Tibial nerve (tissue), 4 donors: ENCODE data around the gene DCTN5. TPM values are rescaled to one million over a fixed set of nuclear protein-coding genes. Genes with fewer than 3 reads are reported as not detected.

ENCODE experiments used
- DNase-seq, 2 donors: peaks; one replicate each; pipeline ENCODE4 v3.0.0-alpha.2; 2019; ENCODE audit warnings: low spot score in 2 of 2
- H3K27ac ChIP-seq, 4 donors: fragments of 200-600 bp; sonication (generic) in 3 of 4; one replicate each; pipeline ENCODE4 v1.5.1; 2017 to 2019; ENCODE audit warnings: mild to moderate bottlenecking in 1 of 4
- H3K27me3 ChIP-seq, 2 donors: fragments of 200-600 bp; sonication (generic) in 1 of 2; one replicate each; pipeline versions ENCODE4 v1.5.1 to v1.6.0; 2017 to 2019
- H3K36me3 ChIP-seq, 3 donors: fragments of 200-600 bp; sonication (generic); one replicate each; pipeline ENCODE4 v1.5.1; 2018 to 2019
- H3K4me1 ChIP-seq, 4 donors: fragments of 200-600 bp; sonication (generic) in 3 of 4; one replicate each; pipeline ENCODE4 v1.5.1; 2017 to 2019
- H3K4me3 ChIP-seq, 4 donors: fragments of 200-600 bp; sonication (generic) in 3 of 4; one replicate each; pipeline ENCODE4 v1.5.1; 2017 to 2019; ENCODE audit warnings: mild to moderate bottlenecking in 1 of 4, moderate library complexity in 1 of 4
- H3K9me3 ChIP-seq, 4 donors: fragments of 200-600 bp; sonication (generic) in 3 of 4; one replicate each; pipeline ENCODE4 v1.5.1; 2017 to 2019
- EP300 ChIP-seq, 2 donors: sonication (generic); formaldehyde crosslinking; IDR thresholded peaks; one replicate each; pipeline ENCODE4 v1.6.1; 2017; ENCODE audit warnings: antibody characterized with exemption in 2 of 2, mild to moderate bottlenecking in 1 of 2
- POLR2A ChIP-seq, 2 donors: fragments of 450-650 bp; IDR thresholded peaks; one replicate each; pipeline ENCODE4 v1.6.1; 2017; ENCODE audit warnings: antibody characterized with exemption in 2 of 2, mild to moderate bottlenecking in 2 of 2, moderate library complexity in 2 of 2
- WGBS, 2 donors: methylation state at CpG; one replicate each; pipeline ENCODE4 v1.1.5; 2018; 5-methylcytosine and 5-hydroxymethylcytosine counted together
- total RNA-seq, 4 donors: library from RNA; depleted of rRNA; stranded (reverse); fragments of >200 nt; gene quantifications; one replicate each; pipeline ENCODE4 v1.1.0, GENCODE V29; 2016
- TF ChIP-seq, protein P1 (sequence below), 5 experiments: fragments of 200-600 bp in 3 of 5; fragments of 450-650 bp in 2 of 5; sonication (generic) in 3 of 5; IDR thresholded peaks; one replicate each; pipeline ENCODE4 v1.5.1; 2016 to 2019; ENCODE audit warnings: antibody characterized with exemption in 5 of 5, mild to moderate bottlenecking in 3 of 5, moderate library complexity in 2 of 5

The DCTN5 gene
- total RNA-seq, 4 donors from 2014 or later: 23.1 to 28.8 (median 27.3) TPM

DNA sequence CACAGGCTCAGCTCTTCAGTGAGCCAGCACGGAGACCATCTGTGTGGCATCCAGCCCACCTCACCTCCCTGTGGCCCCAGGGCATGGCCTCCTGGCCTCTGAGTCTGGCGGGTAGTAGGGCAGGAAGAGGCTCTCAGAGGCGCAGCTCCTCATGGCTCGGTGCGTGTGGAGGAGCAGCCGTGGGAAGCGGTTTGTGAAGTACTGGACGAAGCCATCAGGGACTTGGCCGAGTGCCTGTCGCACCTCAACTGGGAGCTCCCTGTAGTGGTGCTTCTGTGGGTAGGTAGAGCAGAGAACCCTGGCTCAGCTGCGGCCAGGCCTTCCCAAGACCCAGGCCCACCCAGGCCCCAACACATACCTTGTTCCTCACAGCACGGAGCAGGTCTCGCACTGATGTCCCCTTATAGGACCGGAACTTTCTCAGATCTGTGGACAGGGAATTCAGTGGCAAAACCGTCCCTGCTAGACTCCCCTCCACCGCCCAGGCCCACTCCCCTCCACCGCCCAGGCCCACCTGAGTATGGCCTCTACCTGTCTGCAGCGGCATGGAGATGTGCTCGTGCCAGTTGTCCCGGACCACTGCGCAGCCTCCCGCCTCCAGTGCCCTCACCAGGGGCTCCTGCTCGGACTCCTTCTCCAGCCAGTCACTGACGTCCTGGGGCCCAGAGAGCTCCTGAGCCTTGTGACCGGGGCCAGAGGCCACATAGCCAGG lies 49.7 kb downstream of the DCTN5 start:
- no peak for DNase-seq
- H3K27me3 ChIP-seq: no peaks in the 10 kb centered on the region
- no peaks in the 10 kb centered on the region for H3K9me3 ChIP-seq
- WGBS, 2 donors: 92 to 93% methylated on average over 19 to 24 of the region's 25 CpGs
- TF ChIP-seq EP300 (IDR thresholded peaks at IDR 0.05): no peak
- TF ChIP-seq POLR2A (IDR thresholded peaks at IDR 0.05): no peak
- TF ChIP-seq, protein P1, sequence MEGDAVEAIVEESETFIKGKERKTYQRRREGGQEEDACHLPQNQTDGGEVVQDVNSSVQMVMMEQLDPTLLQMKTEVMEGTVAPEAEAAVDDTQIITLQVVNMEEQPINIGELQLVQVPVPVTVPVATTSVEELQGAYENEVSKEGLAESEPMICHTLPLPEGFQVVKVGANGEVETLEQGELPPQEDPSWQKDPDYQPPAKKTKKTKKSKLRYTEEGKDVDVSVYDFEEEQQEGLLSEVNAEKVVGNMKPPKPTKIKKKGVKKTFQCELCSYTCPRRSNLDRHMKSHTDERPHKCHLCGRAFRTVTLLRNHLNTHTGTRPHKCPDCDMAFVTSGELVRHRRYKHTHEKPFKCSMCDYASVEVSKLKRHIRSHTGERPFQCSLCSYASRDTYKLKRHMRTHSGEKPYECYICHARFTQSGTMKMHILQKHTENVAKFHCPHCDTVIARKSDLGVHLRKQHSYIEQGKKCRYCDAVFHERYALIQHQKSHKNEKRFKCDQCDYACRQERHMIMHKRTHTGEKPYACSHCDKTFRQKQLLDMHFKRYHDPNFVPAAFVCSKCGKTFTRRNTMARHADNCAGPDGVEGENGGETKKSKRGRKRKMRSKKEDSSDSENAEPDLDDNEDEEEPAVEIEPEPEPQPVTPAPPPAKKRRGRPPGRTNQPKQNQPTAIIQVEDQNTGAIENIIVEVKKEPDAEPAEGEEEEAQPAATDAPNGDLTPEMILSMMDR (IDR thresholded peaks at IDR 0.05): no peak
- H3K4me3 ChIP-seq: no peak overlapping the region
- H3K36me3 ChIP-seq: peaks cover 0 to 62% (median 17%) of the 10 kb centered on the region in 3 donors
- H3K27ac ChIP-seq: no peak overlapping the region
- peaks cover 0 to 9% (median 0%) of the 10 kb centered on the region in 4 donors for H3K4me1 ChIP-seq

DNA sequence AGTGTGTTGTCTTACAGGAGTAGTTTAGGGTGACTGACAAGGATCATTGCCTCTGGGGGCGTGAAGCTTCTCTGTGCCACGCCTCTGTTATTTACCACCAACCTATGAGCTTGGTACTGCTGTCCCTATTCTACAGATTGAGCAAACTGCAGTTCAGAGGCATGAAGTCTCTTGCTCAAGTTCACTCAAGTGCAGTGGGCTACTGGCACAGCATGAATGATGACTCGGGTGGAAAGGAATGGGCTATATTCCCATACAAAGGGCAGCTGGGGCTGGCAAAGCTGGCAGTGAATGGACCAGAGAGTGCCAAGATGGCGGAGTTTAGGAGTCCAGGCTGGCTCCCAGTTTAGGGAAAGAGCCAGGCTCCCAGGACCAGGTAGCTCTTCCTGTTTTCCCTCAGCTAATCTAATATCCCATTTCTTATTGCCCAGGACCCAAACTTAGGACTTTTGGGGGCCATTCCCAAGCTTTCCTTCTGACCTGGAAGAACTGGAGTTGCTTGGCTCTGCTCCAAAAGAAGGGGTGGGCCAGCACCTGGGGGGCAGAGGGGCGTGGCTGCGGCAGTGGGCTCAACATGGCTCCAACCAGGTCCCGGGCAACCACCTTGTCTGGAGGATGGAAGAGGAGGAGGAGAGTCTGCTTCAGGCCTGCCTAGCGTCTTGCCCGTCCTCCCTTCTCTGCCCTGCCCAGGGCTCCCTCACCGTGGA lies 50.4 kb downstream of the DCTN5 start:
- peaks cover 0 to 55% (median 17%) of the 10 kb centered on the region in 3 donors for H3K36me3 ChIP-seq
- DNase-seq: no peak
- H3K9me3 ChIP-seq: no peaks in the 10 kb centered on the region
- WGBS, 2 donors: 82 to 93% methylated on average over 10 of the region's 10 CpGs
- H3K27ac ChIP-seq: no peak overlapping the region
- peaks cover 0 to 9% (median 0%) of the 10 kb centered on the region in 4 donors for H3K4me1 ChIP-seq
- no peaks in the 10 kb centered on the region for H3K27me3 ChIP-seq
- TF ChIP-seq POLR2A (IDR thresholded peaks at IDR 0.05) (no peak), EP300 (IDR thresholded peaks at IDR 0.05) (no peak)
- TF ChIP-seq, protein P1 (IDR thresholded peaks at IDR 0.05): no peak
- H3K4me3 ChIP-seq: no peak overlapping the region

DNA sequence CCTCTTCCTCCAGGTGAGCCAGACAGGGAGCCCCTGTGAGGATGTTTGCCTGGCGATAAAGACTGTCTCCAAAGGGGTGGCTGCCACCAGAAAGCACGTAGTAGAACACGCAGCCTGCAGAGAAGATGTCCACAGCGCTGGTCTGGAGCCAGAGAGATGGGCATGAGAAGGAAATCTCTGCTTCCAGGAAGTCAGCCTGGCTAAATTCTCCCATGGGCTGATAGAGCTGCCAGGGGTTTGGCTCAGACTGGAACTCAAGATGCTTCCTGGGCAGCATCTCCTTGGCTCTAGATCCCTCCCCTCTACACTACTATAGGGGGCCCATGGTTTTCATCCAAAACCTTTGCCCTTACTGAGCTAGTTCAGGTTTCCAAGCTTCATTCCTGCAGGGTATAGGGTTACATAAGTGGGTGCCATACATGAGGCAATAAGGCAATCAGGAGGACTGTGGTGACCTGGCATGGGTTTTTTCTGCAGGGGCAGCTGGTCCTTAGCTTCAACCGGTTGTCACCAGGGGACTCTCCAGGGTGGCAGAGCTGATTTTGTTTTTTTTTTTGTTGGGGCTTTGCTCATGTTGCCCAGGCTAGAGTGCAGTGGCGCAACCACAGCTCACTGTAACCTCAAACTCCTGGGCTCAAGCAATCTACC lies 51.0 kb downstream of the DCTN5 start:
- DNase-seq: no peak
- TF ChIP-seq, protein P1 (IDR thresholded peaks at IDR 0.05): no peak
- no peak for TF ChIP-seq POLR2A (IDR thresholded peaks at IDR 0.05)
- no peak for TF ChIP-seq EP300 (IDR thresholded peaks at IDR 0.05)
- 97 to 99% methylated on average over 6 of the region's 6 CpGs for WGBS, 2 donors
- Histone ChIP-seq H3K27me3 (no peaks in the 10 kb centered on the region), H3K4me1 (peaks cover 0 to 9% (median 0%) of the 10 kb centered on the region in 4 donors), H3K9me3 (no peaks in the 10 kb centered on the region), H3K27ac (no peak overlapping the region), H3K4me3 (no peak overlapping the region), H3K36me3 (peaks cover 0 to 48% (median 17%) of the 10 kb centered on the region in 3 donors)

DNA sequence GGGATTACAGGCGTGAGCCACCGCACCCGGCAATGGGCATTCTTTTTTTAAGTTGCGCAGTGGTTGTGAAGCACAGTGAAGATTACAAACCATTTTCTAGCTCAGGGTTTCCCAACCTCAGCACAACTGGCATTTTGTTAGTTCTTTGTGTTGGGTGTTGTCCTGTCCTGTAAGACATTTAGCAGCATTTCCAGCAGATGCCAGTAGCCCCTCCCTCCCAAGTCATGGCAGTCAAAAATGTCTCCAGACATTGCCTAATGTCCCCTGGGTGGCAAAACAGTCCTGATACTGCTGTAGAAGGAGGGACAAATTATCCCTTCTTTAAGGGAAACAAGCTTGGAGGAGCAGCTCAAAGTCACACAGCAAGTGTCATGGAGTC lies 53.0 kb downstream of the DCTN5 start:
- peaks cover 0 to 9% (median 0%) of the 10 kb centered on the region in 4 donors for H3K4me1 ChIP-seq
- no peak overlapping the region for H3K4me3 ChIP-seq
- WGBS, 2 donors: 95 to 96% methylated on average over 4 of the region's 4 CpGs
- H3K9me3 ChIP-seq: no peaks in the 10 kb centered on the region
- DNase-seq: no peak
- H3K27me3 ChIP-seq: no peaks in the 10 kb centered on the region
- H3K27ac ChIP-seq: no peak overlapping the region
- peaks cover 0 to 29% (median 15%) of the 10 kb centered on the region in 3 donors for H3K36me3 ChIP-seq
- TF ChIP-seq, protein P1 (IDR thresholded peaks at IDR 0.05): no peak
- TF ChIP-seq EP300 (IDR thresholded peaks at IDR 0.05): no peak
- no peak for TF ChIP-seq POLR2A (IDR thresholded peaks at IDR 0.05)
